SK-N-SH (cell line): Measurements from ENCODE around the gene OR8G1.

ENCODE experiments used
- ELF1 ChIP-seq: IDR thresholded peaks from 2 replicates; pipeline ENCODE4 v1.4.0; 2012
- EZH2phosphoT487 ChIP-seq: fragments of 200-600 bp; sonication (generic); IDR thresholded peaks from 2 replicates; pipeline ENCODE4 v1.6.1; 2017; ENCODE audit warnings: low read depth, mixed run types, mild to moderate bottlenecking, antibody characterized with exemption, moderate library complexity, borderline replicate concordance
- YY1 ChIP-seq: IDR thresholded peaks from 2 replicates; pipeline ENCODE4 v1.4.0; 2012; ENCODE audit warnings: low read depth, mild to moderate bottlenecking
- TF ChIP-seq, protein P1 (sequence below): fragments of 200-600 bp; sonication (generic); IDR thresholded peaks from 2 replicates; pipeline ENCODE4 v1.6.1; 2017; ENCODE audit warnings: antibody characterized with exemption, mild to moderate bottlenecking, moderate library complexity

DNA sequence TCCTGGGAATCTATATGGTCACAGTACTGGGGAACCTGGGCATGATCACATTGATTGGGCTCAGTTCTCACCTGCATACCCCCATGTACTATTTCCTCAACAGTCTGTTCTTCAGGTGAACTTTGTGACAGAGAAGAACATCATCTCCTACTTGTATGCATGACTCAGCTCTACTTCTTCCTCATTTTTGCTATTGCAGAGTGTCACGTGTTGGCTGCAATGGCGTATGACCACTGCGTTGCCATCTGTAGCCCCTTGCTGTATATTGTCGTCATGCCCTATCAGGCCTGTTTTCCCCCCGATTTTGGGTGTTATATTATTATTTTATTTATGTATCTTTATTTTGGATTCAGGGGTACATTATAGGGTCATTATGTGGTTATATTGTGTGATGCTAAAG is 2.4 kb upstream of the OR8G1 start:
- TF ChIP-seq ELF1 (no peak), EZH2phosphoT487 (no peak), YY1 (no peak)
- TF ChIP-seq, protein P1, sequence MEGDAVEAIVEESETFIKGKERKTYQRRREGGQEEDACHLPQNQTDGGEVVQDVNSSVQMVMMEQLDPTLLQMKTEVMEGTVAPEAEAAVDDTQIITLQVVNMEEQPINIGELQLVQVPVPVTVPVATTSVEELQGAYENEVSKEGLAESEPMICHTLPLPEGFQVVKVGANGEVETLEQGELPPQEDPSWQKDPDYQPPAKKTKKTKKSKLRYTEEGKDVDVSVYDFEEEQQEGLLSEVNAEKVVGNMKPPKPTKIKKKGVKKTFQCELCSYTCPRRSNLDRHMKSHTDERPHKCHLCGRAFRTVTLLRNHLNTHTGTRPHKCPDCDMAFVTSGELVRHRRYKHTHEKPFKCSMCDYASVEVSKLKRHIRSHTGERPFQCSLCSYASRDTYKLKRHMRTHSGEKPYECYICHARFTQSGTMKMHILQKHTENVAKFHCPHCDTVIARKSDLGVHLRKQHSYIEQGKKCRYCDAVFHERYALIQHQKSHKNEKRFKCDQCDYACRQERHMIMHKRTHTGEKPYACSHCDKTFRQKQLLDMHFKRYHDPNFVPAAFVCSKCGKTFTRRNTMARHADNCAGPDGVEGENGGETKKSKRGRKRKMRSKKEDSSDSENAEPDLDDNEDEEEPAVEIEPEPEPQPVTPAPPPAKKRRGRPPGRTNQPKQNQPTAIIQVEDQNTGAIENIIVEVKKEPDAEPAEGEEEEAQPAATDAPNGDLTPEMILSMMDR, result no peak
